MM.1S (cell line): ENCODE data around the gene CFAP61.

Source experiments
- EZH2phosphoT487 ChIP-seq: fragments of 300-600 bp; sonication (generic); IDR thresholded peaks from 2 replicates; pipeline ENCODE4 v1.6.1; 2018; ENCODE audit warnings: antibody characterized with exemption, low read length
- TF ChIP-seq, protein P1 (sequence below): fragments of 300-600 bp; sonication (generic); IDR thresholded peaks from 2 replicates; pipeline ENCODE4 v1.5.1; 2016; ENCODE audit warnings: antibody characterized with exemption, low read length, mixed read lengths

DNA sequence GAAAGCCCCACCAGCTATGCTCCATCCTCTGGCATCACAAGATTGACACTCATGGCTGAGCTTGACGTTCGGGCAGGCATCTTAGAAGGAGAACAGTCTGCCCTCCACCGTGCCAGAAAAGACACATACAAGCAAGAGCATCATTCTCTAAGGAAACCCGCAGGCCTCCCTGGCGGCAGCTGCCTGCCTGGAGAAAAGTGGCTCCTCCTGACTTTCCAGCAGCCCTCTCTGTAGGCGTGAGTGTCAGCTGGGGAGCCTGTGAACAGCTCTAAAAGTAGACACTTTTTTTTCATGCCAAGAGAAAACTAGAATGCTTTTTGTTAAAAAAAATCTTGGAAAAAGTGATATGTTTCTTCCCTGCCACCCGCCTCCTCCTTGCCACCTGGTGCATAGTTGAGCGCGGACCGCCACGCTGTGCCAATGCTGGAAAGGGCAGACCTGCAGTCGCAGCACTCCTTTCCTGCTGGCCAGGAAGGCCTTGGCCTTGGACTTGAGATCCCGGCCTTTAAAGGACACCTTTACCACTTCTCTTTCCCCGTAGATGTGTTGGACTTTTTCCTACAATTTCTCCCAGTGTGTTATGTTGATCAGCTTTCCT lies 285.9 kb downstream of the CFAP61 start:
- TF ChIP-seq EZH2phosphoT487, result no peak
- TF ChIP-seq, protein P1, sequence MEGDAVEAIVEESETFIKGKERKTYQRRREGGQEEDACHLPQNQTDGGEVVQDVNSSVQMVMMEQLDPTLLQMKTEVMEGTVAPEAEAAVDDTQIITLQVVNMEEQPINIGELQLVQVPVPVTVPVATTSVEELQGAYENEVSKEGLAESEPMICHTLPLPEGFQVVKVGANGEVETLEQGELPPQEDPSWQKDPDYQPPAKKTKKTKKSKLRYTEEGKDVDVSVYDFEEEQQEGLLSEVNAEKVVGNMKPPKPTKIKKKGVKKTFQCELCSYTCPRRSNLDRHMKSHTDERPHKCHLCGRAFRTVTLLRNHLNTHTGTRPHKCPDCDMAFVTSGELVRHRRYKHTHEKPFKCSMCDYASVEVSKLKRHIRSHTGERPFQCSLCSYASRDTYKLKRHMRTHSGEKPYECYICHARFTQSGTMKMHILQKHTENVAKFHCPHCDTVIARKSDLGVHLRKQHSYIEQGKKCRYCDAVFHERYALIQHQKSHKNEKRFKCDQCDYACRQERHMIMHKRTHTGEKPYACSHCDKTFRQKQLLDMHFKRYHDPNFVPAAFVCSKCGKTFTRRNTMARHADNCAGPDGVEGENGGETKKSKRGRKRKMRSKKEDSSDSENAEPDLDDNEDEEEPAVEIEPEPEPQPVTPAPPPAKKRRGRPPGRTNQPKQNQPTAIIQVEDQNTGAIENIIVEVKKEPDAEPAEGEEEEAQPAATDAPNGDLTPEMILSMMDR, result no peak
